HG03460 (cell line): Measurements from ENCODE around the gene MREG.
A peak's percentile ranks its signal among the peaks of the same experiment; 100 is the strongest.
"Not testable (repeated sequence)": the region's sequence is repeated elsewhere in the genome, so short reads cannot be mapped to it uniquely, and the experiment has no call there.

Experiments used
- ATAC-seq: cut with Tn5 transposase; IDR thresholded peaks from one replicate; pipeline ENCODE4 v1.9.1; 2021; ENCODE audit not compliant: unreplicated experiment

The MREG gene

GRCh38 chr2:215994911-215995310 lies 18.4 kb downstream of the MREG start:
- no peak for ATAC-seq

GRCh38 chr2:215988556-215989207 lies 24.7 kb downstream of the MREG start:
- not testable (repeated sequence) for ATAC-seq

GRCh38 chr2:215985257-215985656 lies 28.1 kb downstream of the MREG start:
- no peak for ATAC-seq

GRCh38 chr2:215984661-215985060 lies 28.7 kb downstream of the MREG start:
- ATAC-seq = no peak

GRCh38 chr2:215983581-215984351 lies 29.6 kb downstream of the MREG start:
- ATAC-seq = peak; percentile 67

GRCh38 chr2:215982465-215982875 lies 30.9 kb downstream of the MREG start:
- peak; percentile 48 for ATAC-seq

GRCh38 chr2:215981115-215981514 lies 32.2 kb downstream of the MREG start:
- ATAC-seq = no peak

- ATAC-seq = peak; percentile 62
These were observed 33.7 kb downstream of the MREG start for GRCh38 chr2:215979620-215980019.

- ATAC-seq = no peak
These were observed 38.5 kb downstream of the MREG start for GRCh38 chr2:215974700-215975429.

- no peak for ATAC-seq
These were observed 39.2 kb downstream of the MREG start for GRCh38 chr2:215973954-215974699.

GRCh38 chr2:215973145-215973792 lies 40.1 kb downstream of the MREG start:
- no peak for ATAC-seq

GRCh38 chr2:215971671-215972070 lies 41.7 kb downstream of the MREG start:
- no peak for ATAC-seq

- ATAC-seq = not testable (repeated sequence)
These were observed 42.5 kb downstream of the MREG start for GRCh38 chr2:215970894-215971293.

GRCh38 chr2:215970425-215970824 lies 42.9 kb downstream of the MREG start:
- ATAC-seq = no peak

GRCh38 chr2:215969131-215969841 lies 44.1 kb downstream of the MREG start:
- ATAC-seq = no peak

GRCh38 chr2:215968499-215968898 lies 44.9 kb downstream of the MREG start:
- ATAC-seq = no peak

GRCh38 chr2:215967590-215968378 lies 45.6 kb downstream of the MREG start:
- no peak for ATAC-seq

GRCh38 chr2:215966951-215967350 lies 46.4 kb downstream of the MREG start:
- no peak for ATAC-seq

GRCh38 chr2:215966274-215966673 lies 47.1 kb downstream of the MREG start:
- ATAC-seq = no peak
